Hepatocyte (in vitro differentiated cells): Measurements from ENCODE around the gene DPYD.

ENCODE experiments used
- EZH2 ChIP-seq: fragments of 200-600 bp; sonication (generic); IDR thresholded peaks from 2 replicates; pipeline ENCODE4 v1.6.1; 2016; ENCODE audit warnings: antibody characterized with exemption, mild to moderate bottlenecking, borderline replicate concordance
- TF ChIP-seq, protein P1 (sequence below): fragments of 200-600 bp; sonication (generic); IDR thresholded peaks from 2 replicates; pipeline ENCODE4 v1.5.1; 2016; ENCODE audit warnings: antibody characterized with exemption, mild to moderate bottlenecking; ENCODE audit not compliant: poor library complexity

- TF ChIP-seq, protein P1, sequence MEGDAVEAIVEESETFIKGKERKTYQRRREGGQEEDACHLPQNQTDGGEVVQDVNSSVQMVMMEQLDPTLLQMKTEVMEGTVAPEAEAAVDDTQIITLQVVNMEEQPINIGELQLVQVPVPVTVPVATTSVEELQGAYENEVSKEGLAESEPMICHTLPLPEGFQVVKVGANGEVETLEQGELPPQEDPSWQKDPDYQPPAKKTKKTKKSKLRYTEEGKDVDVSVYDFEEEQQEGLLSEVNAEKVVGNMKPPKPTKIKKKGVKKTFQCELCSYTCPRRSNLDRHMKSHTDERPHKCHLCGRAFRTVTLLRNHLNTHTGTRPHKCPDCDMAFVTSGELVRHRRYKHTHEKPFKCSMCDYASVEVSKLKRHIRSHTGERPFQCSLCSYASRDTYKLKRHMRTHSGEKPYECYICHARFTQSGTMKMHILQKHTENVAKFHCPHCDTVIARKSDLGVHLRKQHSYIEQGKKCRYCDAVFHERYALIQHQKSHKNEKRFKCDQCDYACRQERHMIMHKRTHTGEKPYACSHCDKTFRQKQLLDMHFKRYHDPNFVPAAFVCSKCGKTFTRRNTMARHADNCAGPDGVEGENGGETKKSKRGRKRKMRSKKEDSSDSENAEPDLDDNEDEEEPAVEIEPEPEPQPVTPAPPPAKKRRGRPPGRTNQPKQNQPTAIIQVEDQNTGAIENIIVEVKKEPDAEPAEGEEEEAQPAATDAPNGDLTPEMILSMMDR: no peak
- TF ChIP-seq EZH2: no peak
These were observed 524.4 kb downstream of the DPYD start for GRCh38 chr1:97396463-97396862.
